IMR-90 (cell line): Measurements from ENCODE around the gene KLHL17.

Experiments used
- BHLHE40 ChIP-seq: fragments of 150-350 bp; IDR thresholded peaks from 2 replicates; pipeline ENCODE4 v1.6.1; 2016; ENCODE audit warnings: mild to moderate bottlenecking, low read depth, low read length
- CEBPB ChIP-seq: IDR thresholded peaks from 2 replicates; pipeline ENCODE4 v1.6.1; 2012; ENCODE audit warnings: low read depth, low read length, improper control_type of control experiment
- CHD1 ChIP-seq: IDR thresholded peaks from 2 replicates; pipeline ENCODE4 v1.6.1; 2012; ENCODE audit warnings: low read depth, low read length, improper control_type of control experiment
- MAZ ChIP-seq: IDR thresholded peaks from 2 replicates; pipeline ENCODE4 v1.6.1; 2012; ENCODE audit warnings: low read depth, mild to moderate bottlenecking, low read length, improper control_type of control experiment, moderate library complexity, borderline replicate concordance
- MXI1 ChIP-seq: IDR thresholded peaks from 2 replicates; pipeline ENCODE4 v1.6.1; 2012; ENCODE audit warnings: low read depth, mild to moderate bottlenecking, low read length, moderate library complexity, borderline replicate concordance
- NFE2L2 ChIP-seq: fragments of 150-350 bp; IDR thresholded peaks from 2 replicates; pipeline ENCODE4 v1.6.1; 2016; ENCODE audit warnings: low read depth, mild to moderate bottlenecking, low read length
- POLR2A ChIP-seq: IDR thresholded peaks from 2 replicates; pipeline ENCODE4 v1.6.1; 2012; ENCODE audit warnings: mild to moderate bottlenecking, low read depth, low read length
- RAD21 ChIP-seq: IDR thresholded peaks from 2 replicates; pipeline ENCODE4 v1.6.1; 2012; ENCODE audit warnings: low read length, improper control_type of control experiment
- RCOR1 ChIP-seq: IDR thresholded peaks from 2 replicates; pipeline ENCODE4 v1.6.1; 2012; ENCODE audit warnings: mild to moderate bottlenecking, low read length, improper control_type of control experiment; ENCODE audit not compliant: insufficient replicate concordance
- SMC3 ChIP-seq: fragments of 150-350 bp; IDR thresholded peaks from 2 replicates; pipeline ENCODE4 v1.6.1; 2016; ENCODE audit warnings: low read depth, mild to moderate bottlenecking, antibody characterized with exemption, low read length, moderate library complexity
- TF ChIP-seq, protein P1 (sequence below): conservative IDR thresholded peaks from 2 replicates; pipeline ENCODE4 v1.5.1; 2012; ENCODE audit warnings: mild to moderate bottlenecking, low read depth, low read length, improper control_type of control experiment
- TF ChIP-seq, protein P2 (sequence below): fragments of 150-350 bp; IDR thresholded peaks from 2 replicates; pipeline ENCODE4 v1.6.1; 2017; ENCODE audit warnings: mild to moderate bottlenecking, antibody characterized with exemption, low read length, low read depth

- TF ChIP-seq, protein P1, sequence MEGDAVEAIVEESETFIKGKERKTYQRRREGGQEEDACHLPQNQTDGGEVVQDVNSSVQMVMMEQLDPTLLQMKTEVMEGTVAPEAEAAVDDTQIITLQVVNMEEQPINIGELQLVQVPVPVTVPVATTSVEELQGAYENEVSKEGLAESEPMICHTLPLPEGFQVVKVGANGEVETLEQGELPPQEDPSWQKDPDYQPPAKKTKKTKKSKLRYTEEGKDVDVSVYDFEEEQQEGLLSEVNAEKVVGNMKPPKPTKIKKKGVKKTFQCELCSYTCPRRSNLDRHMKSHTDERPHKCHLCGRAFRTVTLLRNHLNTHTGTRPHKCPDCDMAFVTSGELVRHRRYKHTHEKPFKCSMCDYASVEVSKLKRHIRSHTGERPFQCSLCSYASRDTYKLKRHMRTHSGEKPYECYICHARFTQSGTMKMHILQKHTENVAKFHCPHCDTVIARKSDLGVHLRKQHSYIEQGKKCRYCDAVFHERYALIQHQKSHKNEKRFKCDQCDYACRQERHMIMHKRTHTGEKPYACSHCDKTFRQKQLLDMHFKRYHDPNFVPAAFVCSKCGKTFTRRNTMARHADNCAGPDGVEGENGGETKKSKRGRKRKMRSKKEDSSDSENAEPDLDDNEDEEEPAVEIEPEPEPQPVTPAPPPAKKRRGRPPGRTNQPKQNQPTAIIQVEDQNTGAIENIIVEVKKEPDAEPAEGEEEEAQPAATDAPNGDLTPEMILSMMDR: peak; percentile 65
- TF ChIP-seq POLR2A (no peak), MAZ (no peak), RAD21 (peak; percentile 71), CHD1 (no peak), CEBPB (no peak), MXI1 (no peak), BHLHE40 (no peak), RCOR1 (no peak), NFE2L2 (no peak), SMC3 (peak; percentile 58)
- TF ChIP-seq, protein P2, sequence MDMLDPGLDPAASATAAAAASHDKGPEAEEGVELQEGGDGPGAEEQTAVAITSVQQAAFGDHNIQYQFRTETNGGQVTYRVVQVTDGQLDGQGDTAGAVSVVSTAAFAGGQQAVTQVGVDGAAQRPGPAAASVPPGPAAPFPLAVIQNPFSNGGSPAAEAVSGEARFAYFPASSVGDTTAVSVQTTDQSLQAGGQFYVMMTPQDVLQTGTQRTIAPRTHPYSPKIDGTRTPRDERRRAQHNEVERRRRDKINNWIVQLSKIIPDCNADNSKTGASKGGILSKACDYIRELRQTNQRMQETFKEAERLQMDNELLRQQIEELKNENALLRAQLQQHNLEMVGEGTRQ: no peak
Measured at GRCh38 chr1:975896-976683, 15.7 kb downstream of the KLHL17 start.
